ENCODE results near the gene MMD.

The MMD gene

DNA sequence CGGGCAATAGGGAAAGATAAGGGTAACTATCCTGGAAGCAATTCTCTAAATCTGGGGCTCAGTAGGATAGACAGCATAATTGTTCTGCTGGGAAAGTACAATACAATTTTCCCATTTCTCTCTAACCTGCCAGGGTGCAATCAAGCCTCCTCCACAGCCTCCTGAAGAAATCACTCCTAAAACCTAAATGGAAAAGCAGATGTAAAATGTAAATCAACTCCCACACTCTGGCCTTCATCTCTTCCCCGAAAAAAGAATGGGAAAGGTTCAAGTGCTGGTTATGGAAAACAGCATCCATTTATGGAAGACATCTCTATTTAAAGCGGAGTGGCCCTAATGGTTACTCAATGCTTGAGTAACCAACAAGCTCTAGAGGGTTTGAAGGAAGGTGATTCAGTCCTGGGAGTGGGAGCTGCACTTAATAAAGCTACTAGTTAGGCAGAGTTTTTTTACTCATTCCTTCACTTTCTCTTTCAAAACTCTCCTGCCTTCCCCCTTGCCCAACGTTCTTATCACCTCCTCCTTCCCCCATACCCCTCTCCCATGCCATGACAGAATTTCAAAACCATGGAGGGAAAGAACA lies 5.1 kb downstream of the MMD start:
- in situ Hi-C loops (cut with MboI; ENCODE audit: low sequenced_read_pairs, unreplicated experiment): no loop called here
- TF ChIP-seq, protein P1, sequence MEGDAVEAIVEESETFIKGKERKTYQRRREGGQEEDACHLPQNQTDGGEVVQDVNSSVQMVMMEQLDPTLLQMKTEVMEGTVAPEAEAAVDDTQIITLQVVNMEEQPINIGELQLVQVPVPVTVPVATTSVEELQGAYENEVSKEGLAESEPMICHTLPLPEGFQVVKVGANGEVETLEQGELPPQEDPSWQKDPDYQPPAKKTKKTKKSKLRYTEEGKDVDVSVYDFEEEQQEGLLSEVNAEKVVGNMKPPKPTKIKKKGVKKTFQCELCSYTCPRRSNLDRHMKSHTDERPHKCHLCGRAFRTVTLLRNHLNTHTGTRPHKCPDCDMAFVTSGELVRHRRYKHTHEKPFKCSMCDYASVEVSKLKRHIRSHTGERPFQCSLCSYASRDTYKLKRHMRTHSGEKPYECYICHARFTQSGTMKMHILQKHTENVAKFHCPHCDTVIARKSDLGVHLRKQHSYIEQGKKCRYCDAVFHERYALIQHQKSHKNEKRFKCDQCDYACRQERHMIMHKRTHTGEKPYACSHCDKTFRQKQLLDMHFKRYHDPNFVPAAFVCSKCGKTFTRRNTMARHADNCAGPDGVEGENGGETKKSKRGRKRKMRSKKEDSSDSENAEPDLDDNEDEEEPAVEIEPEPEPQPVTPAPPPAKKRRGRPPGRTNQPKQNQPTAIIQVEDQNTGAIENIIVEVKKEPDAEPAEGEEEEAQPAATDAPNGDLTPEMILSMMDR (IDR thresholded peaks at IDR 0.05; ENCODE audit: borderline replicate concordance, control extremely low read depth, extremely low read depth, insufficient read depth, missing control alignments): no peak
- no peak for DNase-seq (ENCODE audit: low spot score)

DNA sequence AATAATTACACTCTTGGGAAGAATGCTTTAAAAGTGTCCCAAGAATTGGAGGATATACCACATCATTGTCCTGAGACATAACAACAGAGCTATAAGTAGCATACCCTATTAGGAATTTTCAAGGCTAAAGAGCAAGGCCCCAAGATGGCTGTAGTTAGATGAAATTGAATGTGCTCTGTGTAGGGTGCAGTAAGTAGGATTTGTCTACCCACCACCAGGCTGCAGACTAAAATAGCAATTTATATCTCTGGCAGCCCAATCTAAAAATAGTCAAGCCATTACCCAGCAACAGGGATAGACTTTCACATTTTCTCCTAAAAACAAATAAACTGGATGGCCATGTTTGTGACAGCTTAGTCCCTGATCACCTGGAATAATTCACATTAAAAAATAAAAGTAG lies 5.6 kb downstream of the MMD start:
- TF ChIP-seq, protein P1 (IDR thresholded peaks at IDR 0.05; ENCODE audit: borderline replicate concordance, control extremely low read depth, extremely low read depth, insufficient read depth, missing control alignments): no peak
- no peak for DNase-seq (ENCODE audit: low spot score)
- in situ Hi-C loops (cut with MboI; ENCODE audit: low sequenced_read_pairs, unreplicated experiment): no loop called here

DNA sequence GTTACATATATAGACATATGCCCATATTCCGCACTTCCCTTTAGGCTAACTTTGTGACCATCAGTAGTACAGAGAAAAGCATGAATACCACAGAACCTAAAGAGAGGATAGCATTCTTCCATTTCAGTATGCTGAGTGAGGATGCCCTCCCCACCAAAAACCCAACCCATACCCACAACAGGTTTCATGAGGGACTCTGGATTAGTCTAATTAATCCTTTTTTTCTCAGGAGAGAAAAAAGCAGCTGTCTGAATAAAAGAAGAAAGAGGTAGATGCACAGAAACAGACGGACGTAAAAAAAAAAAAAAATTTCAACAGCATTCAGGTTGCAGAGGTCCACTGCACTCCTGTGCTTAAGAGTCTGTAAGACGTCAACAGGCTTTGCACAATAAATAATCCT lies 6.7 kb downstream of the MMD start:
- in situ Hi-C loops (cut with MboI; ENCODE audit: low sequenced_read_pairs, unreplicated experiment): no loop called here
- no peak for DNase-seq (ENCODE audit: low spot score)
- TF ChIP-seq, protein P1 (IDR thresholded peaks at IDR 0.05; ENCODE audit: borderline replicate concordance, control extremely low read depth, extremely low read depth, insufficient read depth, missing control alignments): no peak

DNA sequence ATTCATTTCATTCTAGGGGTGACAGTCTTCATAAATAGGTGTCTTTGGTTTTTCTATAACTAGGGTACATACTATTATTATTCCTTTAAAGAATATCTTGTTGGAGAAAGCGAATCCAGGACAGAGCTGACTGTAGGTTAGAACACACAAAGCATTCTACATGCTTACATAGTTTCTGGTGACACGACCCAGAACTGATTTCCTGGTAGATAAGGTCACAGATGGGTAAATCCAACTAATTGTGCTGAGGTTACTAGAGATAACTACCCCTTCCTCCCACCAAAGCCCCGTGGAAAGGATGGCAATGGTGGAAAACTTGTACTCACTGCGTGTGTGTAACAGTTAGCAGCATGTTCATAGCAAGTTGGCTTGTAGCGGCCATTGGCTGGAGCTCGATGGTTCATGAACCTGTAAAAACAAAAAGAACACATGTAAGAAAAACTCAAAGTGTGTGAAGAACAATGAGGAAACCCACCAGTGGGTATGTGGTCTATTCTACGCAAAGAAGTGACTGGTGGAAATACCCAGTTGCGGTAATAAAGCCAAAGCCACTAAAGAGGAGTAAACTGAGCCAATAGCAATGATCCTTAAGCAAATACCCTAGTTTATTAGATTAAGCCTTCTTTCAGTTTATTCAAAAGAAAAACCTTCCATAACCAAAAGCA lies 7.7 kb downstream of the MMD start:
- no peak for DNase-seq (ENCODE audit: low spot score)
- in situ Hi-C loops (cut with MboI; ENCODE audit: low sequenced_read_pairs, unreplicated experiment): no loop called here
- TF ChIP-seq, protein P1 (IDR thresholded peaks at IDR 0.05; ENCODE audit: borderline replicate concordance, control extremely low read depth, extremely low read depth, insufficient read depth, missing control alignments): no peak

DNA sequence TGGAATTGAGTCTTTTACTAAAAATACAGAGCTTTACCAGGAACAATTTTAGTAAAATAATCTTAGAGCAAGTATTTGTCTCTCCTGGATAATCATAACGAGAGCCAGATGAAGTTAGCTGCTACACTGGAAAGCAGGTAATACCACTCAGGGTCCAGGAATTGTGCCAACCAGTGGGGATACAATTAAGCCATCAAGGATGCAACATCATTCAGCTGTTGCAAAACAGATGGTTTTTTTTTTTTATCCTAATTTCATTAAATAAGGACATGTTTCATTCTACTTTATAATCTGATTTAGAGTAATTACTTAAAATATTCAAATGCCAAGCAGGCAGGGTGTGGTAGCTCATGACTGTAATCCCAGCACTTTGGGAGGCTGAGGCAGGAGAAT lies 10.2 kb downstream of the MMD start:
- DNase-seq (ENCODE audit: low spot score): no peak
- in situ Hi-C loops (cut with MboI; ENCODE audit: low sequenced_read_pairs, unreplicated experiment): no loop called here
- TF ChIP-seq, protein P1 (IDR thresholded peaks at IDR 0.05; ENCODE audit: borderline replicate concordance, control extremely low read depth, extremely low read depth, insufficient read depth, missing control alignments): no peak

DNA sequence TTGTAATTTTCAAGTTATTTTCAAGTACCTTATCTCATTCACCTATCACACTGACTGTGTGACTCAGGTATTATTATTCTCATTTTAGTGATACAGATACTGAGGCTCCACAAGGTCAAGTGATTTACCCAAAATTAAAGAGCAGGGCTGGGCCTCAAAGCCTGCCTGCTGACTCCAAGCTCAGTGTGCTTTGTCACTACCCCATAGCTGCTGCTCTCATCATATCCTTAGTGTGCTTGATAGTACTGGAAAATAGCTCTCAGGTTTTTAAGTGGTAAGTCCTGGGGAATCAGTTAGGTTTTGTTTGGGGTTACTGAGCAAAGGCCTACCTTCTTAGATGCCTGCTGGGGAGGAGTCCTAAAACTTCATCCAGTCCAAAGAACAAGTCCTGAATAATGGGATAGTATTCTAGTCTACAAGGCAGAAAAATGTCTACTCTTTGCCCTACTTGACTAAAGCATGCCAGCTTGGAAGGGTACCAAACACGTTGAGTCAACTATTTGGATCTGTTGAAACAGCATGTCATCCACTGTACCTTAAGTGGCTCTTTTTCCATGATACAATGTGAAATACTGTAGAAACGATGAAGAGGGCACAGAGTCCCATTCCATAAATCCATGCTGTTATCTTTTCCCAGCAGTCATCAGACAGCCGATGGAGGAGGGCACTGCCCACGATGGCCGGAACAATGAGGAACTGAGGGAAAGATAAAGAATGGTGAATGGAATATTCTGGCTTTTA lies 10.7 kb downstream of the MMD start:
- in situ Hi-C loops (cut with MboI; ENCODE audit: low sequenced_read_pairs, unreplicated experiment): no loop called here
- TF ChIP-seq, protein P1 (IDR thresholded peaks at IDR 0.05; ENCODE audit: borderline replicate concordance, control extremely low read depth, extremely low read depth, insufficient read depth, missing control alignments): no peak
- DNase-seq (ENCODE audit: low spot score): no peak

All from GM13976 (cell line).